SK-N-SH treated with all-trans-retinoic acid at 6 μM for 48 hours (cell line): Measurements from ENCODE around the gene MRPL33.

Experiments used
- ARNTL ChIP-seq: fragments of 450-650 bp; formaldehyde crosslinking; IDR thresholded peaks from 2 replicates; pipeline ENCODE4 v1.5.0; 2020; ENCODE audit warnings: low read depth, mild to moderate bottlenecking, moderate library complexity, borderline replicate concordance
- CREB5 ChIP-seq: fragments of 250-450 bp; sonication (Bioruptor Pico); IDR thresholded peaks from 2 replicates; pipeline ENCODE4 v1.5.1; 2020; ENCODE audit warnings: low read depth, mild to moderate bottlenecking, moderate library complexity
- CSRNP3 ChIP-seq: fragments of 250-450 bp; sonication (Bioruptor Pico); IDR thresholded peaks from 2 replicates; pipeline ENCODE4 v1.5.1; 2021; ENCODE audit warnings: mild to moderate bottlenecking, moderate library complexity
- GLIS3 ChIP-seq: fragments of 250-450 bp; sonication (Bioruptor Pico); IDR thresholded peaks from 2 replicates; pipeline ENCODE4 v1.5.0; 2020; ENCODE audit warnings: mild to moderate bottlenecking, moderate library complexity
- OSR1 ChIP-seq: fragments of 250-450 bp; sonication (Bioruptor Pico); IDR thresholded peaks from 2 replicates; pipeline ENCODE4 v1.8.0; 2022; ENCODE audit warnings: moderate library complexity, mild to moderate bottlenecking, inconsistent platforms
- PATZ1 ChIP-seq: fragments of 250-450 bp; sonication (Bioruptor Pico); IDR thresholded peaks from 2 replicates; pipeline ENCODE4 v1.8.0; 2020; ENCODE audit warnings: mild to moderate bottlenecking, moderate library complexity, borderline replicate concordance
- PPARA ChIP-seq: fragments of 250-450 bp; sonication (Bioruptor Pico); IDR thresholded peaks from 2 replicates; pipeline ENCODE4 v1.5.0; 2020; ENCODE audit warnings: mild to moderate bottlenecking, borderline replicate concordance
- RARB ChIP-seq: fragments of 250-450 bp; sonication (Bioruptor Pico); IDR thresholded peaks from 2 replicates; pipeline ENCODE4 v1.8.0; 2021; ENCODE audit warnings: mild to moderate bottlenecking, moderate library complexity
- SNAI2 ChIP-seq: fragments of 250-450 bp; sonication (Bioruptor Pico); IDR thresholded peaks from 2 replicates; pipeline ENCODE4 v1.5.0; 2020; ENCODE audit warnings: mild to moderate bottlenecking, moderate library complexity
- ZFP30 ChIP-seq: fragments of 450-650 bp; formaldehyde crosslinking; IDR thresholded peaks from 2 replicates; pipeline ENCODE4 v1.5.0; 2022; ENCODE audit warnings: mild to moderate bottlenecking, moderate library complexity
- ZNF565 ChIP-seq: fragments of 450-650 bp; formaldehyde crosslinking; conservative IDR thresholded peaks from 2 replicates; pipeline ENCODE4 v1.5.0; 2020; ENCODE audit warnings: low read depth, mild to moderate bottlenecking, moderate library complexity
- TF ChIP-seq, protein P1 (sequence below): fragments of 250-450 bp; sonication (Bioruptor Pico); IDR thresholded peaks from 2 replicates; pipeline ENCODE4 v1.8.0; 2021; ENCODE audit warnings: low read depth, mild to moderate bottlenecking, moderate library complexity, borderline replicate concordance

DNA sequence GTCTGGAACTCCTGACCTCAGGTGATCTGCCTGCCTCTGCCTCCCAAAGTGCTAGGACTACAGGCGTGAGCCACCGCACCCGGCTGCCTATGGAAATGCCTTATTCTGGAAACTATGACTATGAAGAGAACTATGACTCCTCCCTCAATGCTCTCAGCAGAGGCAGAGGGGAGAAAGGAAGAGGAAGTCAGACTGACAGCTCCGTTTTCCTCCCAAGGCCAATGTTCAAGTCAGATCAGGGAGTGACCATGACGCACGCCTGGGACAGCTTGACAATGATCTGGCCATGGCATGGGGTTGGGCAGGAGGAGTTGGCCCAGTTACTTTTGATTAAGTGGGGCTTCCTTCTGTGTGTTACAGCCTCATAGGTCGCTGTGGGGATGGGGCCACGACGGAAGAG, 44.3 kb upstream of the MRPL33 start:
- TF ChIP-seq PATZ1 (CRISPR knock-in tag) (no peak), PPARA (CRISPR knock-in tag) (no peak), ARNTL (CRISPR knock-in tag) (no peak), CSRNP3 (CRISPR knock-in tag) (no peak), GLIS3 (CRISPR knock-in tag) (no peak), CREB5 (no peak), OSR1 (no peak), RARB (CRISPR knock-in tag) (no peak), ZNF565 (CRISPR knock-in tag) (no peak), SNAI2 (CRISPR knock-in tag) (no peak), ZFP30 (CRISPR knock-in tag) (no peak)
- TF ChIP-seq, protein P1, sequence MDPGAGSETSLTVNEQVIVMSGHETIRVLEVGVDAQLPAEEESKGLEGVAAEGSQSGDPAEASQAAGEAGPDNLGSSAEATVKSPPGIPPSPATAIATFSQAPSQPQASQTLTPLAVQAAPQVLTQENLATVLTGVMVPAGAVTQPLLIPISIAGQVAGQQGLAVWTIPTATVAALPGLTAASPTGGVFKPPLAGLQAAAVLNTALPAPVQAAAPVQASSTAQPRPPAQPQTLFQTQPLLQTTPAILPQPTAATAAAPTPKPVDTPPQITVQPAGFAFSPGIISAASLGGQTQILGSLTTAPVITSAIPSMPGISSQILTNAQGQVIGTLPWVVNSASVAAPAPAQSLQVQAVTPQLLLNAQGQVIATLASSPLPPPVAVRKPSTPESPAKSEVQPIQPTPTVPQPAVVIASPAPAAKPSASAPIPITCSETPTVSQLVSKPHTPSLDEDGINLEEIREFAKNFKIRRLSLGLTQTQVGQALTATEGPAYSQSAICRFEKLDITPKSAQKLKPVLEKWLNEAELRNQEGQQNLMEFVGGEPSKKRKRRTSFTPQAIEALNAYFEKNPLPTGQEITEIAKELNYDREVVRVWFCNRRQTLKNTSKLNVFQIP (CRISPR knock-in tag): no peak
